Vagina (tissue), 2 donors: ENCODE results near the gene PNPLA1.

ENCODE experiments used
- POLR2A ChIP-seq, 2 donors: fragments of 450-650 bp; IDR thresholded peaks; one replicate each; pipeline ENCODE4 v1.6.1; 2017; ENCODE audit warnings: antibody characterized with exemption in 2 of 2, mild to moderate bottlenecking in 2 of 2, moderate library complexity in 2 of 2
- POLR2AphosphoS5 ChIP-seq, 2 donors: sonication (generic); formaldehyde crosslinking; IDR thresholded peaks; one replicate each; pipeline ENCODE4 v1.9.0; 2017; ENCODE audit warnings: antibody characterized with exemption in 2 of 2, mild to moderate bottlenecking in 2 of 2, low read depth in 1 of 2; ENCODE audit not compliant: insufficient read depth in 1 of 2

- TF ChIP-seq POLR2A (IDR thresholded peaks at IDR 0.05) (no peak), POLR2AphosphoS5 (IDR thresholded peaks at IDR 0.05; ENCODE audit: insufficient read depth in 1 of 2, low read depth in 1 of 2) (no peak)
Measured at GRCh38 chr6:36220226-36220625, 49.6 kb upstream of the PNPLA1 start.
